HG03045 (cell line): ENCODE data around the gene RSRC1.

Experiments
- ATAC-seq: cut with Tn5 transposase; IDR thresholded peaks from one replicate; pipeline ENCODE4 v1.9.1; 2021; ENCODE audit warnings: mild to moderate bottlenecking, moderate library complexity; ENCODE audit not compliant: unreplicated experiment

The RSRC1 gene

DNA sequence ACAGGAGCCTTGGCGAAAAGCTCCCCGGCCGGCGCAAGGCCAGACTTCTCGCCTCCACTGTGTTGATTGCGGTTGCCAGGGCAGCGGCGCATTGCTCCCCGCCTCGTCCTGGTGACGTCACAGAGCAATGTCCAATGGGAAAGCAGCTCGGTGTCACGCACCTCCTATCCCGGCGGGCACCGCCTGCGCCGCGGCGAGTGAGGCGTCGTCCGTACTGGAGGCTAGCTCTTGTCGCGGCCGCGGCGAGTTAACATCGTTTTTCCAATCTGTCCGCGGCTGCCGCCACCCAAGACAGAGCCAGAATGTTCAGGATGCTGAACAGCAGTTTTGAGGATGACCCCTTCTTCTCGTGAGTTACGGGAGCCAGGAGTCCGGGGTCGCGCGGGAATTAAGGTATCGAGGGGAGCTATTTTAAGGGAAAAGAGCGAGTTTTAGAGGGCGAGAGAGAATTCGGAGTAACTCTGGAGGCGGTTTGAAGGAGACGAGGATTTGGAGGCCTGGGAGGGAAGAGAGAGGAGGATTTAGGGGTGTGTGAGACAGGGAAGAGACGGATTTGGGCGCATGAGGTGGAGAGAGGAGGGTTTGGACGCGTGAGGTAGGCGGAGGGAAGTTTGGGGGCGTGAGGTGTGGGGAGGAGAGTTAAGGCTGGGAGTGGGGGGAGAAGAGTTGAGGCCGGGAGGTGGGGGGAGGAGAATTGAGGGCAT, 461.3 kb downstream of the RSRC1 start, which contains the start of gene MLF1:
Gene MLF1, plus strand, starts transcription at position 196 of the 704 bp plus-strand sequence. Its CDS starts 107 bp downstream, at position 303.
- ATAC-seq, result peak; percentile 100

GRCh38 chr3:158571969-158572765, 462.3 kb downstream of the RSRC1 start:
- no peak for ATAC-seq

DNA sequence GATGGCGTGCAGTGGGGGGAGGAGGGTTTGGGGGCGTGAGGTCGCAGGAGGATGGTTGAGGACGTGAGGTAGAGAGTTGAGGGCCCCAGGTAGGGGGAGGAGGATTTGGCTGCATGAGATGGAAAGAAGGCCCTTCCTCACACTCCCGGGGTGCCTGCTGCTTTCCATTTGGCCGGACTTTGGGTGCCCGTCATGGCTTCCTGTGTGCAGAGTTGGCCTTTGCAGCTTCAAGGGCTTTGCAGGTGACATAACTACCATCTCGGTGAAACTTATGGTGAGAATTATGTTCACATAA, 462.8 kb downstream of the RSRC1 start:
- no peak for ATAC-seq

DNA sequence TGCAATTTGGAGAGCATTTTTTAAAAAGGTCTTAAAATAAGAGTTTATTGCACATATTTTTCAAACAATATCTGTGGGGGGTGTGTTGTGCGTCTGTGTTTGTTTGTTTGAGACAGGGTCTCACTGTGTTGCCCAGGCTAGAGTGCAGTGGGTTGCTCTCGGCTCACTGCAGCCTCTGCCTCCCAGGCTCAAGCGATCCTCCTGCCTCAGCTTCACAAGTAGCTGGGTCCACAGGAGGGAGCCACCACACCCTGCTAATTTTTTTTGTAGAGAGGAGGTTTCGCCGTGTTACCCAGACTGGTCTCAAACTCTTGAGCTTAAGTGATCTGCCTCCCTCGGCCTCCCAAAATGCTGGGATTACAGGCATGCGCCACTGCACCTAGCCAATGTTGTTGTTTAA, 463.8 kb downstream of the RSRC1 start:
- no peak for ATAC-seq

GRCh38 chr3:158574646-158575045, 464.8 kb downstream of the RSRC1 start:
- ATAC-seq, result no peak

GRCh38 chr3:158590223-158590622, 480.3 kb downstream of the RSRC1 start:
- ATAC-seq, result no peak
